ENCODE measurements around the gene MSI2.

MSI2 gene

GRCh38 chr17:57234061-57234738 lies 22.1 kb upstream of the MSI2 start:
- H3K79me2 ChIP-seq (ENCODE audit: insufficient read depth, low read length): no peaks in the 10 kb centered on the region
- no peak overlapping the region for H3K4me3 ChIP-seq (ENCODE audit: low read length, poor library complexity, severe bottlenecking)
- no peaks in the 10 kb centered on the region for H3K36me3 ChIP-seq (ENCODE audit: insufficient read depth, low read length)
- H3K9me3 ChIP-seq (ENCODE audit: insufficient read depth, low read depth, low read length): no peaks in the 10 kb centered on the region
- TF ChIP-seq EZH2phosphoT487 (IDR thresholded peaks at IDR 0.05; ENCODE audit: borderline replicate concordance): no peak
- TF ChIP-seq, protein P1, sequence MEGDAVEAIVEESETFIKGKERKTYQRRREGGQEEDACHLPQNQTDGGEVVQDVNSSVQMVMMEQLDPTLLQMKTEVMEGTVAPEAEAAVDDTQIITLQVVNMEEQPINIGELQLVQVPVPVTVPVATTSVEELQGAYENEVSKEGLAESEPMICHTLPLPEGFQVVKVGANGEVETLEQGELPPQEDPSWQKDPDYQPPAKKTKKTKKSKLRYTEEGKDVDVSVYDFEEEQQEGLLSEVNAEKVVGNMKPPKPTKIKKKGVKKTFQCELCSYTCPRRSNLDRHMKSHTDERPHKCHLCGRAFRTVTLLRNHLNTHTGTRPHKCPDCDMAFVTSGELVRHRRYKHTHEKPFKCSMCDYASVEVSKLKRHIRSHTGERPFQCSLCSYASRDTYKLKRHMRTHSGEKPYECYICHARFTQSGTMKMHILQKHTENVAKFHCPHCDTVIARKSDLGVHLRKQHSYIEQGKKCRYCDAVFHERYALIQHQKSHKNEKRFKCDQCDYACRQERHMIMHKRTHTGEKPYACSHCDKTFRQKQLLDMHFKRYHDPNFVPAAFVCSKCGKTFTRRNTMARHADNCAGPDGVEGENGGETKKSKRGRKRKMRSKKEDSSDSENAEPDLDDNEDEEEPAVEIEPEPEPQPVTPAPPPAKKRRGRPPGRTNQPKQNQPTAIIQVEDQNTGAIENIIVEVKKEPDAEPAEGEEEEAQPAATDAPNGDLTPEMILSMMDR (conservative IDR thresholded peaks at IDR 0.05; ENCODE audit: low read length): no peak
- H4K20me1 ChIP-seq (ENCODE audit: insufficient read depth, low read length, poor library complexity, severe bottlenecking): no peaks in the 10 kb centered on the region
- no peaks in the 10 kb centered on the region for H3K27me3 ChIP-seq (ENCODE audit: insufficient read depth, low read length, poor library complexity, severe bottlenecking)
- no peak overlapping the region for H3K9ac ChIP-seq (ENCODE audit: low read depth, low read length, poor library complexity, severe bottlenecking)
- H3K4me1 ChIP-seq (ENCODE audit: insufficient read depth, low read length, poor library complexity, severe bottlenecking): no peaks in the 10 kb centered on the region
- no peak overlapping the region for H2AFZ ChIP-seq (ENCODE audit: low read length)
- no peaks in the 10 kb centered on the region for H3F3A ChIP-seq (ENCODE audit: low read depth)
- no peaks in the 10 kb centered on the region for H3K9me2 ChIP-seq (replicated peaks; ENCODE audit: low read depth, low read length)
- no peak overlapping the region for H3K4me2 ChIP-seq (ENCODE audit: low read depth, low read length, poor library complexity, severe bottlenecking)

DNA sequence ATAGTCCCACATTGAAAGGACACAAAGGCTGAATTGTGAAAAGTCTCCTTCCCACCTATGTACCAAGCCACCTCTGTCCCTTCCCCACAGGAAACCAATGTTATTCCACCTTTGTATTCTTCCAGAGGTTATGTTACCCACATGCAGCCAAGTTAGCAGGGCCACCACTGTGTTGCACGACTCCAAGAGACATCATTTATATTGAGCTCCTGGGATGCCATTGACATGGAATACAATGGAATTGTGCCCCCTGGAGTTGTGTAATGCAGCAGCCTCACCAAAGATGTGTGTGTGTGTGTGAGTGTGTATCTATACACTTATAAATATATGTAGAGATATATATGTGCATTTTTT lies 21.6 kb upstream of the MSI2 start:
- H3K27me3 ChIP-seq (ENCODE audit: insufficient read depth, low read length, poor library complexity, severe bottlenecking): no peaks in the 10 kb centered on the region
- TF ChIP-seq, protein P1 (conservative IDR thresholded peaks at IDR 0.05; ENCODE audit: low read length): no peak; the same call in 1 of the 2 replicates
- no peak for TF ChIP-seq EZH2phosphoT487 (IDR thresholded peaks at IDR 0.05; ENCODE audit: borderline replicate concordance)
- H2AFZ ChIP-seq (ENCODE audit: low read length): no peak overlapping the region
- no peaks in the 10 kb centered on the region for H3K9me2 ChIP-seq (replicated peaks; ENCODE audit: low read depth, low read length)
- no peak overlapping the region for H3K4me3 ChIP-seq (ENCODE audit: low read length, poor library complexity, severe bottlenecking)
- H3K9ac ChIP-seq (ENCODE audit: low read depth, low read length, poor library complexity, severe bottlenecking): no peak overlapping the region
- H3K36me3 ChIP-seq (ENCODE audit: insufficient read depth, low read length): no peaks in the 10 kb centered on the region
- no peaks in the 10 kb centered on the region for H4K20me1 ChIP-seq (ENCODE audit: insufficient read depth, low read length, poor library complexity, severe bottlenecking)
- no peaks in the 10 kb centered on the region for H3K79me2 ChIP-seq (ENCODE audit: insufficient read depth, low read length)
- no peaks in the 10 kb centered on the region for H3K4me1 ChIP-seq (ENCODE audit: insufficient read depth, low read length, poor library complexity, severe bottlenecking)
- no peaks in the 10 kb centered on the region for H3K9me3 ChIP-seq (ENCODE audit: insufficient read depth, low read depth, low read length)
- H3F3A ChIP-seq (ENCODE audit: low read depth): no peaks in the 10 kb centered on the region
- no peak overlapping the region for H3K4me2 ChIP-seq (ENCODE audit: low read depth, low read length, poor library complexity, severe bottlenecking)

DNA sequence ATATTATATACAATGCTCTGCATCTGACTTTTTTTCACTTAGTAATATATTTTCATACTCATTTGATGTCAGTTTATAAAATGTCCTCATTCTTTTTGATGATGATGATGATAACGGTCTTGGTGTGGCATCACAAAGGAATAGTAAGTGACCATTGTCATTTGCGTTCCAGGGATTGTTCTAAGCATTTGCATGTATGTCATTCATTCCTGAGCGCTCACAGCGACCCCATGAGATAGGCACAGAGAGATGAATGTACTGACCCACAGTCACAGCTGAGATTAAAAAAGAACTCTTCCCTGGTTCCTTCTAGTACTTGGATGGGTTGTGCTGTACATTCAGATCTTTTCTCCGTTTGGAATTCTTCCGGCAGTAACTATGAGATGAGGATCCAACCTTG lies 21.2 kb upstream of the MSI2 start:
- Histone ChIP-seq H3K36me3 (ENCODE audit: insufficient read depth, low read length) (no peaks in the 10 kb centered on the region), H3K79me2 (ENCODE audit: insufficient read depth, low read length) (no peaks in the 10 kb centered on the region), H4K20me1 (ENCODE audit: insufficient read depth, low read length, poor library complexity, severe bottlenecking) (no peaks in the 10 kb centered on the region), H3K9me3 (ENCODE audit: insufficient read depth, low read depth, low read length) (no peaks in the 10 kb centered on the region), H3F3A (ENCODE audit: low read depth) (no peaks in the 10 kb centered on the region), H3K4me3 (ENCODE audit: low read length, poor library complexity, severe bottlenecking) (no peak overlapping the region), H3K4me2 (ENCODE audit: low read depth, low read length, poor library complexity, severe bottlenecking) (no peak overlapping the region), H3K9ac (ENCODE audit: low read depth, low read length, poor library complexity, severe bottlenecking) (no peak overlapping the region), H2AFZ (ENCODE audit: low read length) (no peak overlapping the region), H3K4me1 (ENCODE audit: insufficient read depth, low read length, poor library complexity, severe bottlenecking) (no peaks in the 10 kb centered on the region), H3K9me2 (replicated peaks; ENCODE audit: low read depth, low read length) (no peaks in the 10 kb centered on the region), H3K27me3 (ENCODE audit: insufficient read depth, low read length, poor library complexity, severe bottlenecking) (no peaks in the 10 kb centered on the region)
- TF ChIP-seq, protein P1 (conservative IDR thresholded peaks at IDR 0.05; ENCODE audit: low read length): no peak
- no peak for TF ChIP-seq EZH2phosphoT487 (IDR thresholded peaks at IDR 0.05; ENCODE audit: borderline replicate concordance)
